Activated CD8-positive, alpha-beta memory T cell treated with anti-CD3 and anti-CD28 coated beads, Interleukin-2, amount 50 U/mL, for 4 hours (primary cell): Measurements from ENCODE around the gene ATPAF2.

ENCODE experiments used
- DNase-seq: peaks from one replicate; pipeline ENCODE4 v3.0.0-alpha.2; 2020

The ATPAF2 gene

GRCh38 chr17:18039535-18040260, 730 bp upstream of the ATPAF2 start:
- DNase-seq: no peak

- DNase-seq: no peak
Observed at GRCh38 chr17:18038149-18038850, 668 bp downstream of the ATPAF2 start.

GRCh38 chr17:18037486-18037885, 1.5 kb downstream of the ATPAF2 start:
- no peak for DNase-seq

- no peak for DNase-seq
Observed at GRCh38 chr17:18035704-18036103, 3.3 kb downstream of the ATPAF2 start.

- DNase-seq: peak; percentile 28
Observed at GRCh38 chr17:18033442-18034099, 5.4 kb downstream of the ATPAF2 start.

- no peak for DNase-seq
Observed at GRCh38 chr17:18031955-18032354, 7.0 kb downstream of the ATPAF2 start.

- no peak for DNase-seq
Observed at GRCh38 chr17:18028952-18029540, 9.9 kb downstream of the ATPAF2 start.

GRCh38 chr17:18028114-18028951, 10.6 kb downstream of the ATPAF2 start:
- no peak for DNase-seq

GRCh38 chr17:18027280-18027679, 11.7 kb downstream of the ATPAF2 start:
- no peak for DNase-seq

- peak; percentile 35 for DNase-seq
Observed at GRCh38 chr17:18025945-18026776, 12.8 kb downstream of the ATPAF2 start.

GRCh38 chr17:18025241-18025944, 13.6 kb downstream of the ATPAF2 start:
- DNase-seq: peak; percentile 26

GRCh38 chr17:18021372-18021771, 17.6 kb downstream of the ATPAF2 start:
- no peak for DNase-seq

- DNase-seq: no peak
Observed at GRCh38 chr17:18020971-18021370, 18.0 kb downstream of the ATPAF2 start.

- no peak for DNase-seq
Observed at GRCh38 chr17:18019838-18020154, 19.2 kb downstream of the ATPAF2 start.

GRCh38 chr17:18018411-18018921, 20.5 kb downstream of the ATPAF2 start:
- DNase-seq: no peak

- no peak for DNase-seq
Observed at GRCh38 chr17:18017958-18018357, 21.0 kb downstream of the ATPAF2 start.

- no peak for DNase-seq
Observed at GRCh38 chr17:18016426-18016825, 22.5 kb downstream of the ATPAF2 start.

- no peak for DNase-seq
Observed at GRCh38 chr17:18015593-18015992, 23.4 kb downstream of the ATPAF2 start.

GRCh38 chr17:18014006-18014405, 25.0 kb downstream of the ATPAF2 start:
- no peak for DNase-seq

GRCh38 chr17:18011286-18011685, 27.7 kb downstream of the ATPAF2 start:
- DNase-seq: no peak
